DMS153 treated with DMSO at 0.1 percent for 48 hours (cell line): ENCODE measurements around the gene JSRP1.

ENCODE experiments used
- DNase-seq: peaks from one replicate; lab custom pipeline; 2025; ENCODE audit not compliant: unreplicated experiment; lab: John Stamatoyannopoulos, UW

Gene JSRP1

GRCh38 chr19:2268480-2268830 lies 12.2 kb upstream of the JSRP1 start:
- DNase-seq = no peak

- peak; percentile 39 for DNase-seq
These were observed 10.2 kb upstream of the JSRP1 start for GRCh38 chr19:2266183-2266993.

- DNase-seq = no peak
These were observed 5.4 kb upstream of the JSRP1 start for GRCh38 chr19:2261438-2262172.

GRCh38 chr19:2260341-2260805 lies 4.2 kb upstream of the JSRP1 start:
- no peak for DNase-seq

GRCh38 chr19:2259336-2259735 lies 3.1 kb upstream of the JSRP1 start:
- no peak for DNase-seq

- no peak for DNase-seq
These were observed 938 bp downstream of the JSRP1 start for GRCh38 chr19:2255112-2255845.

- DNase-seq = no peak
These were observed 1.9 kb downstream of the JSRP1 start for GRCh38 chr19:2254064-2254872.

- DNase-seq = no peak
These were observed 2.8 kb downstream of the JSRP1 start for GRCh38 chr19:2253106-2254063.

- DNase-seq = no peak
These were observed 3.5 kb downstream of the JSRP1 start for GRCh38 chr19:2252797-2253105.

GRCh38 chr19:2252055-2252796 lies 4.0 kb downstream of the JSRP1 start:
- no peak for DNase-seq

- no peak for DNase-seq
These were observed 4.8 kb downstream of the JSRP1 start for GRCh38 chr19:2251106-2252054.

- DNase-seq = no peak
These were observed 5.5 kb downstream of the JSRP1 start for GRCh38 chr19:2250766-2251105.

GRCh38 chr19:2249880-2250765 lies 6.1 kb downstream of the JSRP1 start:
- DNase-seq = no peak

- no peak for DNase-seq
These were observed 7.0 kb downstream of the JSRP1 start, which contains the start of gene AMH for GRCh38 chr19:2249010-2249866. Gene AMH, plus strand, starts transcription at chr19:2249323. Its CDS starts 10 bp downstream, at chr19:2249333.

GRCh38 chr19:2248136-2249009 lies 7.8 kb downstream of the JSRP1 start:
- no peak for DNase-seq
